ENCODE results near the gene RPN2. TPM values are rescaled to one million over a fixed set of nuclear protein-coding genes. Genes with fewer than 3 reads are reported as not detected.

The RPN2 gene
- total RNA-seq, 1 donor, result 159 TPM

- DNase-seq (ENCODE audit: low read depth), result no peak
- TF ChIP-seq, protein P1, sequence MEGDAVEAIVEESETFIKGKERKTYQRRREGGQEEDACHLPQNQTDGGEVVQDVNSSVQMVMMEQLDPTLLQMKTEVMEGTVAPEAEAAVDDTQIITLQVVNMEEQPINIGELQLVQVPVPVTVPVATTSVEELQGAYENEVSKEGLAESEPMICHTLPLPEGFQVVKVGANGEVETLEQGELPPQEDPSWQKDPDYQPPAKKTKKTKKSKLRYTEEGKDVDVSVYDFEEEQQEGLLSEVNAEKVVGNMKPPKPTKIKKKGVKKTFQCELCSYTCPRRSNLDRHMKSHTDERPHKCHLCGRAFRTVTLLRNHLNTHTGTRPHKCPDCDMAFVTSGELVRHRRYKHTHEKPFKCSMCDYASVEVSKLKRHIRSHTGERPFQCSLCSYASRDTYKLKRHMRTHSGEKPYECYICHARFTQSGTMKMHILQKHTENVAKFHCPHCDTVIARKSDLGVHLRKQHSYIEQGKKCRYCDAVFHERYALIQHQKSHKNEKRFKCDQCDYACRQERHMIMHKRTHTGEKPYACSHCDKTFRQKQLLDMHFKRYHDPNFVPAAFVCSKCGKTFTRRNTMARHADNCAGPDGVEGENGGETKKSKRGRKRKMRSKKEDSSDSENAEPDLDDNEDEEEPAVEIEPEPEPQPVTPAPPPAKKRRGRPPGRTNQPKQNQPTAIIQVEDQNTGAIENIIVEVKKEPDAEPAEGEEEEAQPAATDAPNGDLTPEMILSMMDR (IDR thresholded peaks at IDR 0.05; ENCODE audit: insufficient read depth, low read length), result no peak
- no peak overlapping the region for H3K4me3 ChIP-seq (ENCODE audit: low read depth, low read length)
Observed at GRCh38 chr20:37200376-37200775, 21.2 kb downstream of the RPN2 start.

DNA sequence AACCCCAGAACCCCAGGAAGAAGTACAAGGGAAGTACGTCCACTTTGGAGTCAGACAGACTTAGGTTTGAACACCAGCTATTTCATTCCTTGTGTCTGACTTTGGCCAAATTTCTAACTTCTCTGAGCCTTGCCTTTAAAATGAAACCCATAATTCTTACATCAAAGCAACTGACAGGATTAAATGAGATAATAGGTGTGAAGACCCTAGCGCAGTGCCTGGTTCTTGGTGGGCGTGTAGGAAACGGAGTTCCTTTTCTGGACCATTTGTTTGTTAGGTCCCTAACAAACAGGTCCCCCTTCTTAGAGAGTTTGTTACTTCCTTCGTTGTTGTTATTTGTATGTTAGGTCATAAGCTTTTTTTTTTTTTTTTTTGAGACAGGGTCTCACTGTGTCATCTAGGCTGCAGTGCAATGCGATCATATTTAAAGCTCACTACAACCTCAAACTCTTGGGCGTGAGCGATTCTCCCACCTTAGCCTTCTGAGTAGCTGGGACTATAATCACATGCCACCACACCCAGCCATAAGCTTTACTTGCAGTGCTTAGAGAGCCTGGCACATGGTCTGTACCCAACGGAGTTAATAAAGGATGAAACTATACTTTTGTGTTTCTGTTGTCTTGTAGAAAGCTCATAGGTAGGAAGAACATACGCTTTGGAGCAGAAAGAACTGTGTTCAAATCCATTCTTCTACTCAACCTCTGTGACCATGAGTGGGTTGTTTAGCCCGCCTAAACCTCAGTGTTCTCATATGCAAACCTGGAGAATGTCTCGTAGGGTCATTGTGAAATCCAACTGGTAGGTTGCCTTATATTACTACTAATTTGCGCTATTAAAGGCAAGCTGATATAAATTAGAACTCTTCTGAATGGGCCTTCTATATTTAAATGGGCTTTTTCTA is 22.0 kb downstream of the RPN2 start:
- TF ChIP-seq, protein P1 (IDR thresholded peaks at IDR 0.05; ENCODE audit: insufficient read depth, low read length), result no peak
- DNase-seq (ENCODE audit: low read depth), result no peak
- H3K4me3 ChIP-seq (ENCODE audit: low read depth, low read length), result no peak overlapping the region

DNA sequence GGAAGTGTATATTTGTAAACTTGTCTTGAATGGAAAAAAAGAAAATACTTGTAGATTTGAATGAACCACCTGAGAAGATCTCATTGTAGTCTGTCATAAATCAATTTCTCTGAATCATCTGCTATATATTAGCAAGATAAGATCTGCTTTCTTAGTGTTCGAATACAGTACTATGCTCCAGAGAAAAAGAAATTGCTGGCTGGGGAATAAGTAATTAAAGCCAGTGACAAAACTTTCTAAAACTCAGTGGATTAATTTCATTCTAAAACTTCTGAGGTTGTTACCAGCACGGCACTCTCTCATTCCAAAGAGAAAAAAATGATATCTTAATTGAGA is 22.7 kb downstream of the RPN2 start:
- peak overlapping the region; percentile 5 for H3K4me3 ChIP-seq (ENCODE audit: low read depth, low read length)
- TF ChIP-seq, protein P1 (IDR thresholded peaks at IDR 0.05; ENCODE audit: insufficient read depth, low read length), result no peak
- DNase-seq (ENCODE audit: low read depth), result no peak

DNA sequence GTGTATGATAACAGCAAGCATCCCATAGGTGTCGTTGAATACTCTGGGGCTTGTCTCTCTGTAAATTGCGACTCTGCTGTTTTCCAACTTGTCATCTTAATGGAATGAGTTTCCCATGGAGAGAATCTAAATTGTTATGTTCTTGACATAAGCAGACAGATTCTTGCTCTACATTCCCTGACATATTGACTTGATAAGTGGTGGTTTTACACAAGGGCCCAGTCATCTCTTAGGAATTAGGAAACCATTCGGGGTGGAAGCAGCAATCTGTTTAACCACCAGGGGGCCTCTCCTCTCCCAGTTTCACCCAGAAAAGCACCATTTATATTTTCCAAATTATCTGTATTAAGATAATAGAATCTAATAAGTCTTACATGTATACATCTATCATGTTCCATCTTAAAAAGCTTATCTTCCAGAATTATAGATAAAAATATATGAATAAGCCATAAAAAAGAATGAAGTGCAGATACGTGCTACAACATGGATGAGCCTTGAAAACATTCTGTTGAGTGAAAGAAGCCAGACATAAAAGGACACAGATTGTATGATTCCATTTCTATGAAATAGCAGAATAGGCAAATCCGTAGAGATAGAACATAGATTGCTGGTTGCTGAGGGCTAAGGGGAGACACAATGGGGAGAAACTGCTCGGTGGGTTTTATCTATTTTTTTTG is 23.3 kb downstream of the RPN2 start:
- peak overlapping the region; percentile 5 for H3K4me3 ChIP-seq (ENCODE audit: low read depth, low read length)
- peak; percentile 96 for DNase-seq (ENCODE audit: low read depth)
- TF ChIP-seq, protein P1 (IDR thresholded peaks at IDR 0.05; ENCODE audit: insufficient read depth, low read length), result peak; percentile 93

DNA sequence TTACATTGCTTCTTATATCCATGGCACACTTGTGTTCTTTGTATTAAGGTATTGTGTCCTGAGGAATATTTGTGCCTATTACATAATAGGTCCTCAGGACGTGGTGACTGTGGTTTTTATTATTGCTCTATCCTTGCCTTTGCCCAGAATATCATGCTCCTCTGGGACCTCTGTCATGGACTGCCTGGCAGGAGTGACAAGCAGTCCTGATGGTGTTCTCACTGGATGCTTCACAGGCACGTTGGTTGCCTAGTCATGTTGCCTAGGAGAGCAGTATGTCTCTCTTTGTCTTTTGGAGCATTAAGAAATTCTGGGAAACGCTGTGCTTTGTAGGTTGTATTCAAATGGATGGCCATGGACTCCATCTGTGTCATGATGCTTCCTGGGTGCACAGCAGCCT is 24.9 kb downstream of the RPN2 start:
- H3K4me3 ChIP-seq (ENCODE audit: low read depth, low read length), result no peak overlapping the region
- no peak for DNase-seq (ENCODE audit: low read depth)
- TF ChIP-seq, protein P1 (IDR thresholded peaks at IDR 0.05; ENCODE audit: insufficient read depth, low read length), result no peak

DNA sequence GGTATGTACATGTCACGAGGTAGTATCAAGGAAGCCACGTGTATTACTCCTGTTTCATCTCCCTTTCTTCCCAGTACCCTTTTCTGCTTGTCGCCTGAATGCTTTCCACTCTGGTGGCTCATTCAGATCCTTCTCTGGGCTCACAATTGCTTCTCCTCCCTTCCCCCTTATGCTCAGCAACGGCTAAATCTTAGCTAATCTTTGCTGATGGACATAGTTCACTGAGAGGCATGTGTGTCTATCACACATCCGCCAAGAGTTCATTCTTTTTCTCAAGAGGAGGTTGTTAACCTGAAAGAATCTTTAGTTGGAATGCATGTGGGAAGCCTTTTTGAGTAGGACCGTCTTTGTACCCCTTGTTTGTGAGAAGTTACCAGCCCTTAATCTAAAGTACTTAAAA is 26.0 kb downstream of the RPN2 start:
- no peak for DNase-seq (ENCODE audit: low read depth)
- TF ChIP-seq, protein P1 (IDR thresholded peaks at IDR 0.05; ENCODE audit: insufficient read depth, low read length), result no peak
- H3K4me3 ChIP-seq (ENCODE audit: low read depth, low read length), result no peak overlapping the region
